Measurements from ENCODE around the gene ANO7. TPM values are rescaled to one million over a fixed set of nuclear protein-coding genes. Genes with fewer than 3 reads are reported as not detected.

ANO7 gene
- polyA plus RNA-seq, 1 donor from 2014 or later: not detected

- H2AFZ ChIP-seq (ENCODE audit: low read depth, low read length): no peak overlapping the region
- H3K36me3 ChIP-seq (ENCODE audit: insufficient read depth, low read length): no peaks in the 10 kb centered on the region
- no peaks in the 10 kb centered on the region for H3K9me2 ChIP-seq (ENCODE audit: insufficient read depth, low read length)
- no peaks in the 10 kb centered on the region for H3K9me3 ChIP-seq (ENCODE audit: low read length)
- no peak overlapping the region for H3K9ac ChIP-seq (ENCODE audit: low read length)
- no peaks in the 10 kb centered on the region for H4K20me1 ChIP-seq (ENCODE audit: insufficient read depth)
- H3K4me2 ChIP-seq (ENCODE audit: low read length): no peak overlapping the region
- H3K79me2 ChIP-seq (replicated peaks; ENCODE audit: insufficient read depth, low read length): no peaks in the 10 kb centered on the region
- no peak overlapping the region for H3K4me3 ChIP-seq (ENCODE audit: low read length)
- H3F3A ChIP-seq (ENCODE audit: insufficient read depth, low read length, poor library complexity, severe bottlenecking): no peaks in the 10 kb centered on the region
- TF ChIP-seq MXI1 (conservative IDR thresholded peaks at IDR 0.05; ENCODE audit: poor library complexity, severe bottlenecking) (no peak), TAF1 (IDR thresholded peaks at IDR 0.05; ENCODE audit: low read depth) (no peak), CTCF (IDR thresholded peaks at IDR 0.05; ENCODE audit: poor library complexity, severe bottlenecking) (no peak), RAD21 (conservative IDR thresholded peaks at IDR 0.05) (no peak), REST (IDR thresholded peaks at IDR 0.05; ENCODE audit: borderline replicate concordance) (no peak), EZH2 (IDR thresholded peaks at IDR 0.05; ENCODE audit: borderline replicate concordance, insufficient read depth, low read length, poor library complexity, severe bottlenecking) (no peak), SMC3 (conservative IDR thresholded peaks at IDR 0.05; ENCODE audit: poor library complexity) (no peak), EP300 (conservative IDR thresholded peaks at IDR 0.05; ENCODE audit: poor library complexity, severe bottlenecking) (no peak), POLR2AphosphoS5 (IDR thresholded peaks at IDR 0.05) (no peak)
- H3K27me3 ChIP-seq (ENCODE audit: insufficient read depth, low read depth, low read length): no peaks in the 10 kb centered on the region
- no peak overlapping the region for H3K27ac ChIP-seq (ENCODE audit: low read length)
Measured at GRCh38 chr2:241199897-241200821, 11.7 kb downstream of the ANO7 start.

- H3K4me3 ChIP-seq (ENCODE audit: low read length): no peak overlapping the region
- H3K27me3 ChIP-seq (ENCODE audit: insufficient read depth, low read depth, low read length): no peaks in the 10 kb centered on the region
- no peak overlapping the region for H2AFZ ChIP-seq (ENCODE audit: low read depth, low read length)
Measured at GRCh38 chr2:241200822-241201395, 12.4 kb downstream of the ANO7 start.

More at GRCh38 chr2:241200822-241201395, 12.4 kb downstream of the ANO7 start:
- no peak overlapping the region for H3K27ac ChIP-seq (ENCODE audit: low read length)
- no peaks in the 10 kb centered on the region for H3K9me3 ChIP-seq (ENCODE audit: low read length)
- no peaks in the 10 kb centered on the region for H3F3A ChIP-seq (ENCODE audit: insufficient read depth, low read length, poor library complexity, severe bottlenecking)
- H3K4me2 ChIP-seq (ENCODE audit: low read length): no peak overlapping the region
- no peaks in the 10 kb centered on the region for H3K9me2 ChIP-seq (ENCODE audit: insufficient read depth, low read length)
- TF ChIP-seq REST (IDR thresholded peaks at IDR 0.05; ENCODE audit: borderline replicate concordance) (no peak), MXI1 (conservative IDR thresholded peaks at IDR 0.05; ENCODE audit: poor library complexity, severe bottlenecking) (no peak), EZH2 (IDR thresholded peaks at IDR 0.05; ENCODE audit: borderline replicate concordance, insufficient read depth, low read length, poor library complexity, severe bottlenecking) (no peak), EP300 (conservative IDR thresholded peaks at IDR 0.05; ENCODE audit: poor library complexity, severe bottlenecking) (no peak), TAF1 (IDR thresholded peaks at IDR 0.05; ENCODE audit: low read depth) (no peak), CTCF (IDR thresholded peaks at IDR 0.05; ENCODE audit: poor library complexity, severe bottlenecking) (no peak), SMC3 (conservative IDR thresholded peaks at IDR 0.05; ENCODE audit: poor library complexity) (no peak), RAD21 (conservative IDR thresholded peaks at IDR 0.05) (no peak), POLR2AphosphoS5 (IDR thresholded peaks at IDR 0.05) (no peak)
- H3K36me3 ChIP-seq (ENCODE audit: insufficient read depth, low read length): no peaks in the 10 kb centered on the region
- H3K79me2 ChIP-seq (replicated peaks; ENCODE audit: insufficient read depth, low read length): no peaks in the 10 kb centered on the region
- H4K20me1 ChIP-seq (ENCODE audit: insufficient read depth): no peaks in the 10 kb centered on the region
- H3K9ac ChIP-seq (ENCODE audit: low read length): no peak overlapping the region

All from neural cell (in vitro differentiated cells).